ENCODE results near the gene JARID2. TPM values are rescaled to one million over a fixed set of nuclear protein-coding genes. Genes with fewer than 3 reads are reported as not detected.

Gene JARID2
- total RNA-seq, 1 donor from 2014 or later: 17.9 TPM

GRCh38 chr6:15310680-15311079, 64.8 kb downstream of the JARID2 start:
- no peak overlapping the region for H3K27ac ChIP-seq
- peaks cover 44% of the 10 kb centered on the region for H3K4me1 ChIP-seq
- intact Hi-C loops (cut with DNase I): no loop called here
- no peak for DNase-seq (ENCODE audit: extremely low spot score in 2 of 2)
- no peaks in the 10 kb centered on the region for H3K36me3 ChIP-seq
- H3K9me3 ChIP-seq: no peaks in the 10 kb centered on the region
- H3K27me3 ChIP-seq: no peaks in the 10 kb centered on the region
- TF ChIP-seq POLR2AphosphoS5 (IDR thresholded peaks at IDR 0.05; ENCODE audit: insufficient read depth in 1 of 2, low read depth in 1 of 2) (no peak), CTCF (IDR thresholded peaks at IDR 0.05) (no peak), POLR2A (IDR thresholded peaks at IDR 0.05) (no peak)
- H3K4me3 ChIP-seq: no peak overlapping the region

GRCh38 chr6:15312500-15312899, 66.6 kb downstream of the JARID2 start:
- H3K9me3 ChIP-seq: no peaks in the 10 kb centered on the region
- intact Hi-C loops (cut with DNase I): no loop called here
- H3K27me3 ChIP-seq: no peaks in the 10 kb centered on the region
- no peak overlapping the region for H3K4me3 ChIP-seq
- H3K36me3 ChIP-seq: no peaks in the 10 kb centered on the region
- TF ChIP-seq CTCF (IDR thresholded peaks at IDR 0.05) (no peak), POLR2A (IDR thresholded peaks at IDR 0.05) (no peak), POLR2AphosphoS5 (IDR thresholded peaks at IDR 0.05; ENCODE audit: insufficient read depth in 1 of 2, low read depth in 1 of 2) (no peak)
- no peak overlapping the region for H3K27ac ChIP-seq
- DNase-seq (ENCODE audit: extremely low spot score in 2 of 2): no peak
- H3K4me1 ChIP-seq: peaks cover 40% of the 10 kb centered on the region

GRCh38 chr6:15313367-15313766, 67.5 kb downstream of the JARID2 start:
- TF ChIP-seq POLR2AphosphoS5 (IDR thresholded peaks at IDR 0.05; ENCODE audit: insufficient read depth in 1 of 2, low read depth in 1 of 2): no peak
- no peak for TF ChIP-seq POLR2A (IDR thresholded peaks at IDR 0.05)
- no peak for TF ChIP-seq CTCF (IDR thresholded peaks at IDR 0.05)
- Histone ChIP-seq H3K4me3 (no peak overlapping the region), H3K27ac (no peak overlapping the region), H3K4me1 (peaks cover 37% of the 10 kb centered on the region), H3K27me3 (no peaks in the 10 kb centered on the region), H3K9me3 (no peaks in the 10 kb centered on the region), H3K36me3 (no peaks in the 10 kb centered on the region)
- DNase-seq (ENCODE audit: extremely low spot score in 2 of 2): no peak
- intact Hi-C loops (cut with DNase I): no loop called here

GRCh38 chr6:15316754-15317153, 70.9 kb downstream of the JARID2 start:
- Histone ChIP-seq H3K36me3 (no peaks in the 10 kb centered on the region), H3K27ac (no peak overlapping the region), H3K27me3 (no peaks in the 10 kb centered on the region), H3K4me3 (no peak overlapping the region), H3K9me3 (no peaks in the 10 kb centered on the region), H3K4me1 (peaks cover 12% of the 10 kb centered on the region)
- intact Hi-C loops (cut with DNase I): no loop called here
- TF ChIP-seq POLR2AphosphoS5 (IDR thresholded peaks at IDR 0.05; ENCODE audit: insufficient read depth in 1 of 2, low read depth in 1 of 2): no peak
- TF ChIP-seq CTCF (IDR thresholded peaks at IDR 0.05): no peak
- no peak for TF ChIP-seq POLR2A (IDR thresholded peaks at IDR 0.05)
- no peak for DNase-seq (ENCODE audit: extremely low spot score in 2 of 2)

GRCh38 chr6:15317251-15317650, 71.4 kb downstream of the JARID2 start:
- Histone ChIP-seq H3K4me1 (peaks cover 10% of the 10 kb centered on the region), H3K27me3 (no peaks in the 10 kb centered on the region), H3K36me3 (no peaks in the 10 kb centered on the region), H3K4me3 (no peak overlapping the region), H3K27ac (no peak overlapping the region), H3K9me3 (no peaks in the 10 kb centered on the region)
- TF ChIP-seq POLR2A (IDR thresholded peaks at IDR 0.05): no peak
- no peak for TF ChIP-seq CTCF (IDR thresholded peaks at IDR 0.05)
- no peak for TF ChIP-seq POLR2AphosphoS5 (IDR thresholded peaks at IDR 0.05; ENCODE audit: insufficient read depth in 1 of 2, low read depth in 1 of 2)
- no peak for DNase-seq (ENCODE audit: extremely low spot score in 2 of 2)
- intact Hi-C loops (cut with DNase I): no loop called here
